Measurements from ENCODE around the gene PGBD2. TPM values are rescaled to one million over a fixed set of nuclear protein-coding genes. Genes with fewer than 3 reads are reported as not detected.
A peak's percentile ranks its signal among the peaks of the same experiment; 100 is the strongest.

Gene PGBD2
- total and polyA plus RNA-seq, 2 of the 4 experiments (the other 2 are of a cell fraction): 4.8 to 6.8 TPM

- CTCF ChIA-PET: interaction anchor here (0.6 to 1.1 kb wide), 3 partner anchors 16 to 21 kb away, joined by 3 to 4 read pairs (median 3); no protein-coding TSS in a partner anchor
- peak overlapping the region; percentile 85 for H4K91ac ChIP-seq (ENCODE audit: insufficient read depth, low read depth, low read length)
- H3K4me1 ChIP-seq (ENCODE audit: control insufficient read depth, insufficient read depth, low read length): peaks cover 13% of the 10 kb centered on the region
- H2AK9ac ChIP-seq (replicated peaks; ENCODE audit: low read depth, low read length, poor library complexity): peak overlapping the region; percentile 99
- no peak overlapping the region for H3K56ac ChIP-seq (ENCODE audit: extremely low read depth, insufficient read depth, low read length)
- peak overlapping the region; percentile 70 for H3K23ac ChIP-seq (ENCODE audit: low read depth, low read length)
- peaks cover 20% of the 10 kb centered on the region; the same call in 1 of the 2 replicates for H3K9me1 ChIP-seq (ENCODE audit: insufficient read depth, low read length)
- BruUV-seq (replicated peaks): no TSS peak
- dilution Hi-C loops (cut with HindIII; ENCODE audit: low sequenced_read_pairs, unreplicated experiment) (no loop called here), in situ Hi-C loops (cut with MboI; ENCODE audit: low sequenced_read_pairs) (no loop called here), intact Hi-C loops (cut with micrococcal nuclease) (loop anchor here (1.0 kb wide), 1 partner anchor 16 kb away; no protein-coding TSS in a partner anchor)
- H3K27ac ChIP-seq (ENCODE audit: insufficient read depth, low read length): peak overlapping the region; percentile 48; the same call in 1 of the 2 replicates
- peaks cover 18% of the 10 kb centered on the region; the same call in 1 of the 2 replicates for H3K36me3 ChIP-seq (ENCODE audit: control insufficient read depth, insufficient read depth, low read length)
- H2BK20ac ChIP-seq (ENCODE audit: low read depth, low read length): no peak overlapping the region
- H2BK120ac ChIP-seq (ENCODE audit: low read depth, low read length): peak overlapping the region; percentile 54; the same call in 1 of the 2 replicates
- H2BK15ac ChIP-seq (ENCODE audit: low read depth, low read length): no peak overlapping the region
- peak overlapping the region; percentile 79 for H4K5ac ChIP-seq (ENCODE audit: low read depth, low read length)
- H3K9me3 ChIP-seq (ENCODE audit: control insufficient read depth, insufficient read depth, low read length): no peaks in the 10 kb centered on the region
- POLR2A ChIA-PET (ENCODE audit: unreplicated experiment): no interaction called here
- no peaks in the 10 kb centered on the region for H3K27me3 ChIP-seq (ENCODE audit: control insufficient read depth, insufficient read depth, low read length)
- ATAC-seq (ENCODE audit: low read depth) (no peak), DNase-seq (no peak)
- peak overlapping the region; percentile 66 for H3K4me3 ChIP-seq (ENCODE audit: insufficient read depth, low read depth, low read length)
- peak overlapping the region; percentile 32 for H2BK5ac ChIP-seq (ENCODE audit: low read depth, low read length, poor library complexity, severe bottlenecking)
- H3K18ac ChIP-seq (ENCODE audit: low read depth, low read length): peak overlapping the region; percentile 12
- peak overlapping the region; percentile 94 for H3K4ac ChIP-seq (ENCODE audit: low read depth, low read length)
- H2AK5ac ChIP-seq (ENCODE audit: low read depth, low read length): peak overlapping the region; percentile 95
- WGBS, 2 experiments (ENCODE audit: extremely low coverage in 2 of 2, insufficient read length in 1 of 2): no CpG with 5 or more reads among the region's 4 CpGs
- H3K79me1 ChIP-seq (ENCODE audit: low read depth in 1 of 2, low read length in 2 of 2): peaks cover 13 to 31% of the 10 kb centered on the region in 2 experiments
- H3K14ac ChIP-seq (replicated peaks; ENCODE audit: low read depth, low read length): peak overlapping the region; percentile 93; the same call in 1 of the 2 replicates
- H3K9ac ChIP-seq (ENCODE audit: low read depth, low read length): peak overlapping the region; percentile 76
- peak overlapping the region; percentile 96 for H2AFZ ChIP-seq (replicated peaks; ENCODE audit: low read length, poor library complexity)
- peak overlapping the region; percentile 99 for H3K4me2 ChIP-seq (ENCODE audit: low read depth, low read length)
- H4K20me1 ChIP-seq (ENCODE audit: insufficient read depth, low read length): no peaks in the 10 kb centered on the region
- peak overlapping the region; percentile 94 to 96 for H4K8ac ChIP-seq (ENCODE audit: low read depth in 2 of 2, low read length in 2 of 2)
- TF ChIP-seq CHD1 (IDR thresholded peaks at IDR 0.05; ENCODE audit: low read depth, low read length) (no peak), SMC3 (IDR thresholded peaks at IDR 0.05; ENCODE audit: low read depth, low read length) (no peak), MAZ (IDR thresholded peaks at IDR 0.05; ENCODE audit: borderline replicate concordance, low read depth, low read length) (no peak), MXI1 (IDR thresholded peaks at IDR 0.05; ENCODE audit: borderline replicate concordance, low read depth, low read length) (no peak), ELK1 (IDR thresholded peaks at IDR 0.05; ENCODE audit: borderline replicate concordance, low read depth, low read length) (no peak), CTCF (conservative IDR thresholded peaks at IDR 0.05; ENCODE audit: low read depth, low read length) (no peak), FOS (IDR thresholded peaks at IDR 0.05; ENCODE audit: low read depth, low read length) (no peak), BHLHE40 (IDR thresholded peaks at IDR 0.05; ENCODE audit: low read depth, low read length) (no peak), RFX5 (IDR thresholded peaks at IDR 0.05; ENCODE audit: low read depth, low read length) (no peak), POLR2A (IDR thresholded peaks at IDR 0.05; ENCODE audit: low read depth, low read length) (no peak), CEBPB (IDR thresholded peaks at IDR 0.05; ENCODE audit: low read depth, low read length) (no peak), MAFK (IDR thresholded peaks at IDR 0.05; ENCODE audit: low read depth, low read length) (no peak)
Measured at GRCh38 chr1:248857749-248858095, 48.3 kb upstream of the PGBD2 start.

Data from IMR-90 (cell line).